ENCODE measurements around the gene ITSN1. TPM values are rescaled to one million over a fixed set of nuclear protein-coding genes. Genes with fewer than 3 reads are reported as not detected.

Gene ITSN1
- total RNA-seq, 2 donors from 2014 or later: 50.9 to 78.6 TPM

GRCh38 chr21:33729641-33730040, 87.3 kb downstream of the ITSN1 start:
- Histone ChIP-seq H3K9me3 (no peaks in the 10 kb centered on the region), H3K27me3 (replicated peaks; ENCODE audit: insufficient read depth) (no peaks in the 10 kb centered on the region), H3K4me3 (no peak overlapping the region), H3K4me1 (ENCODE audit: control insufficient read depth in 1 of 2, low read depth in 2 of 2) (no peaks in the 10 kb centered on the region), H3K27ac (no peak overlapping the region), H3K36me3 (peaks cover 1% of the 10 kb centered on the region)
- TF ChIP-seq CTCF (IDR thresholded peaks at IDR 0.05): no peak
- DNase-seq (ENCODE audit: low spot score): no peak
- no peak for ATAC-seq (ENCODE audit: insufficient number of reproducible peaks, low FRiP score, low read depth)

- no peak for ATAC-seq (ENCODE audit: insufficient number of reproducible peaks, low FRiP score, low read depth)
- no peaks in the 10 kb centered on the region for H3K4me1 ChIP-seq (ENCODE audit: control insufficient read depth in 1 of 2, low read depth in 2 of 2)
- DNase-seq (ENCODE audit: low spot score): no peak
- H3K36me3 ChIP-seq: no peaks in the 10 kb centered on the region
- H3K27ac ChIP-seq: no peak overlapping the region
- TF ChIP-seq CTCF (IDR thresholded peaks at IDR 0.05): no peak
- H3K9me3 ChIP-seq: no peaks in the 10 kb centered on the region
- H3K4me3 ChIP-seq: no peak overlapping the region
- no peaks in the 10 kb centered on the region for H3K27me3 ChIP-seq (replicated peaks; ENCODE audit: insufficient read depth)
Measured at GRCh38 chr21:33731447-33731846, 89.1 kb downstream of the ITSN1 start.

- no peaks in the 10 kb centered on the region for H3K27me3 ChIP-seq (replicated peaks; ENCODE audit: insufficient read depth)
- H3K36me3 ChIP-seq: no peaks in the 10 kb centered on the region
- H3K27ac ChIP-seq: no peak overlapping the region
- H3K9me3 ChIP-seq: no peaks in the 10 kb centered on the region
- ATAC-seq (ENCODE audit: insufficient number of reproducible peaks, low FRiP score, low read depth): no peak
- no peak for DNase-seq (ENCODE audit: low spot score)
- H3K4me3 ChIP-seq: no peak overlapping the region
- TF ChIP-seq CTCF (IDR thresholded peaks at IDR 0.05): no peak
- H3K4me1 ChIP-seq (ENCODE audit: control insufficient read depth in 1 of 2, low read depth in 2 of 2): no peaks in the 10 kb centered on the region
Measured at GRCh38 chr21:33732038-33732437, 89.7 kb downstream of the ITSN1 start.

- Histone ChIP-seq H3K36me3 (no peaks in the 10 kb centered on the region), H3K4me1 (ENCODE audit: control insufficient read depth in 1 of 2, low read depth in 2 of 2) (no peaks in the 10 kb centered on the region), H3K27me3 (replicated peaks; ENCODE audit: insufficient read depth) (no peaks in the 10 kb centered on the region), H3K27ac (no peak overlapping the region), H3K4me3 (no peak overlapping the region), H3K9me3 (no peaks in the 10 kb centered on the region)
- DNase-seq (ENCODE audit: low spot score) (no peak), ATAC-seq (ENCODE audit: insufficient number of reproducible peaks, low FRiP score, low read depth) (no peak)
- TF ChIP-seq CTCF (IDR thresholded peaks at IDR 0.05): no peak
Measured at GRCh38 chr21:33733601-33734000, 91.3 kb downstream of the ITSN1 start.

- H3K27ac ChIP-seq: no peak overlapping the region
- no peak for DNase-seq (ENCODE audit: low spot score)
Measured at GRCh38 chr21:33734291-33734690, 92.0 kb downstream of the ITSN1 start.

More at GRCh38 chr21:33734291-33734690, 92.0 kb downstream of the ITSN1 start:
- Histone ChIP-seq H3K4me1 (ENCODE audit: control insufficient read depth in 1 of 2, low read depth in 2 of 2) (no peaks in the 10 kb centered on the region), H3K36me3 (no peaks in the 10 kb centered on the region), H3K9me3 (no peaks in the 10 kb centered on the region), H3K27me3 (replicated peaks; ENCODE audit: insufficient read depth) (no peaks in the 10 kb centered on the region), H3K4me3 (no peak overlapping the region)
- ATAC-seq (ENCODE audit: insufficient number of reproducible peaks, low FRiP score, low read depth): no peak
- no peak for TF ChIP-seq CTCF (IDR thresholded peaks at IDR 0.05)
